ENCODE measurements around the gene PSTK. TPM values are rescaled to one million over a fixed set of nuclear protein-coding genes. Genes with fewer than 3 reads are reported as not detected.
A peak's percentile ranks its signal among the peaks of the same experiment; 100 is the strongest.

The PSTK gene
- total RNA-seq, 1 donor from 2014 or later, result 1.7 TPM

GRCh38 chr10:123021517-123021916 is 41.3 kb downstream of the PSTK start:
- DNase-seq, result peak; percentile 52

DNA sequence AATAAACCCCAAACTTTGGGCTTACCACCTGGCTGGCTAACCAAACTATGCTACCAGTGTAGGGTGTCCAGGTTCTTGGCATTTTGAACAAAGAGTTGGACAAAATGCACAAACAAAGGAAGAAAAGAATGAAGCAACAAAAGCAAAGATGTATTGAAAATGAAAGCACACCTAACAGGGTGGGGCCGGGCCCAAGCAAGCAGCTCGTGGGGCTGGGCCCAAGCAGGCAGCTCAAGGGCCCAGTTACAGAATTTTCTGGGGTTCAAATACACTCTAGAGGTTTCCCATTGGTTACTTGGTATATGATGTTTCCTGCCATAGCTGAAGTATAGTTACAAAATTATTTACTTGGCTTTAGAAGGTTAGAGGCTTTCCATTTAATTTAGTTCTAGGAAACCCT is 44.3 kb downstream of the PSTK start:
- DNase-seq, result no peak

GRCh38 chr10:123026302-123026701 is 46.1 kb downstream of the PSTK start:
- DNase-seq, result no peak

GRCh38 chr10:123027861-123028260 is 47.7 kb downstream of the PSTK start:
- no peak for DNase-seq

- DNase-seq, result no peak
Observed at GRCh38 chr10:123031124-123031523, 50.9 kb downstream of the PSTK start.

DNA sequence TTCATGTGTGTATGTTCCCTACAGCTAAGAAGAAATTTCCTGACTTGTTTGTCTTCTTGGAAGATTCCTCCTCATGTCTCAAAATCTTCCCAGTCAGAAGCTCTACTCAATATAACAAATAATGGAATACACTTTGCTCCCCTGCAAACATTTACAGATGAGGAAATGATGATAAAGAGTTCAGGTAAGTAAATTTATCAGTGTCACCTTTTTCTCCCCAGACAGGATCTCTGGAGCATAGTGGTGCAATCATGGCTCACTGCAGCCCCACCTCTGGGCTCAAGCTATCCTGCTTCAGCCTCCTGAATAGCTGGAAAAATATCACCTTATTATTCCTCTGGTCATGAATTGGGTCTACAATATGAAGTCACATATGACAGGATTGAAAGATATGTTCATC is 54.1 kb downstream of the PSTK start:
- no peak for DNase-seq

- no peak for DNase-seq
Observed at GRCh38 chr10:123035467-123036086, 55.4 kb downstream of the PSTK start.

- DNase-seq, result no peak
Observed at GRCh38 chr10:123038782-123039631, 58.8 kb downstream of the PSTK start.

GRCh38 chr10:123039632-123039930 is 59.4 kb downstream of the PSTK start:
- no peak for DNase-seq

Other genes starting within 250 kb of the PSTK start
- 0.34 and 0.51 TPM in 2 replicates for gene CUZD1, start 134.5 kb upstream of the PSTK start, total RNA-seq
- gene FAM24B, start 100.8 kb upstream of the PSTK start, total RNA-seq, result 2.2 and 5.1 TPM in 2 replicates
- gene FAM24A, start 69.8 kb upstream of the PSTK start, total RNA-seq, result not detected in 2 replicates
- gene C10orf88, start 26.2 kb upstream of the PSTK start, total RNA-seq, result 8.8 and 13.1 TPM in 2 replicates
- 2.9 and 4.5 TPM in 2 replicates for gene IKZF5, start 28.4 kb downstream of the PSTK start, total RNA-seq
- 3.7 and 7.5 TPM in 2 replicates for gene ACADSB, start 28.6 kb downstream of the PSTK start, total RNA-seq
- gene HMX3, start 155.6 kb downstream of the PSTK start, total RNA-seq, result not detected in 2 replicates
- gene HMX2, start 167.7 kb downstream of the PSTK start, total RNA-seq, result not detected in 2 replicates
- gene BUB3, start 174.0 kb downstream of the PSTK start, total RNA-seq, result 157 and 216 TPM in 2 replicates

Measured in dermis blood vessel endothelial cell (primary cell).